WI38 (cell line): ENCODE results near the gene FMNL2.

Experiments
- H3K4me3 ChIP-seq: 2 replicates; pipeline ENCODE4 v1.5.1; 2011; ENCODE audit warnings: low read depth, mild to moderate bottlenecking, control low read depth, low read length
- CTCF ChIP-seq: IDR thresholded peaks from 2 replicates; pipeline ENCODE4 v1.5.1; 2012; ENCODE audit warnings: low read depth, mild to moderate bottlenecking, control low read depth, low read length

Gene FMNL2

GRCh38 chr2:152607793-152608300 lies 272.9 kb downstream of the FMNL2 start:
- TF ChIP-seq CTCF: no peak
- H3K4me3 ChIP-seq: no peak overlapping the region

- no peak overlapping the region for H3K4me3 ChIP-seq
- TF ChIP-seq CTCF: no peak
Observed at GRCh38 chr2:152609154-152609553, 274.2 kb downstream of the FMNL2 start.

- H3K4me3 ChIP-seq: no peak overlapping the region
- TF ChIP-seq CTCF: no peak
Observed at GRCh38 chr2:152609699-152610098, 274.7 kb downstream of the FMNL2 start.

- H3K4me3 ChIP-seq: no peak overlapping the region
- TF ChIP-seq CTCF: no peak
Observed at GRCh38 chr2:152611458-152612231, 276.7 kb downstream of the FMNL2 start.

- H3K4me3 ChIP-seq: no peak overlapping the region
- TF ChIP-seq CTCF: no peak
Observed at GRCh38 chr2:152613235-152613634, 278.3 kb downstream of the FMNL2 start.

GRCh38 chr2:152615177-152615576 lies 280.2 kb downstream of the FMNL2 start:
- H3K4me3 ChIP-seq: no peak overlapping the region
- no peak for TF ChIP-seq CTCF

GRCh38 chr2:152617456-152618192 lies 282.6 kb downstream of the FMNL2 start:
- no peak for TF ChIP-seq CTCF

More at GRCh38 chr2:152617456-152618192, 282.6 kb downstream of the FMNL2 start:
- no peak overlapping the region for H3K4me3 ChIP-seq
